Stimulated activated CD8-positive, alpha-beta memory T cell treated with anti-CD3 and anti-CD28 coated beads, Interleukin-15, amount 100 ng/mL, for 4 hours (primary cell): ENCODE measurements around the gene NDUFB5.
"Not testable (repeated sequence)": the region's sequence is repeated elsewhere in the genome, so short reads cannot be mapped to it uniquely, and the experiment has no call there.

Source experiments
- DNase-seq, 2 donors: peaks; one replicate each; pipeline ENCODE4 v3.0.0-alpha.2; 2020; ENCODE audit warnings: low read depth in 2 of 2

The NDUFB5 gene

DNA sequence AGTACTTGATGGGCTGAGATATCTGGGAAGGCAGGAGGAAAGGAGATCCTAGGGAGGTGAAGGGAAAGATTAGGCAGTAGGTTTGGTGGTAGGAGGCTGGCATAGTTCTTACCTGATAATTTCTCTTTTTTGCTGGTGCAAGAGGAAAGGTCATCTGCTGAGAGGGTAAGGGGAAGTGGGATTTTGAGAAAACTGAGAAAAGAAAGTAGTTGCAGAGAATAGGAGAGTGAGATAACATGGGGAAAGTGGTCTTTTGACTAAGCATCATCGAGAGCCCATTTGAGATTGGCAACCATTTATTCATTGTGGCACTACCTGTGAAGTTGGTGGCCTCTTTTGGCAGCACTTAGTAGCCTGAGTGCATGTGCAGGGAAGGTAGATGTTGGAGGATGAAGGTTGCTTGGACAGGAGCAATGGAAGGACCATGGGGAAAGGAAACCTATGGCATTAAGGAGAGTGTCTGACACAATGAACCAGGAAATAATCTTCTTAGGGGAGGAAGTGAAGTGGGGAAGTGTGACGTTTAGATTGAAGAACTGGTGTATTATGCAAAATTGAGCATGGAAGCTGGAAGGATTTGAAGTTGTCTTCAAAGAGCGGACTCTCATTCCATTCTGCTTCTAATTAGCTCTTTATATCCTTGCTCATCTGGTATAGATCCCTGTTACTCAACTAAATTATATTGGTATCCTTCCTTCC is 26.3 kb downstream of the NDUFB5 start:
- DNase-seq: no peak

GRCh38 chr3:179640469-179640868 is 35.9 kb downstream of the NDUFB5 start:
- no peak for DNase-seq

DNA sequence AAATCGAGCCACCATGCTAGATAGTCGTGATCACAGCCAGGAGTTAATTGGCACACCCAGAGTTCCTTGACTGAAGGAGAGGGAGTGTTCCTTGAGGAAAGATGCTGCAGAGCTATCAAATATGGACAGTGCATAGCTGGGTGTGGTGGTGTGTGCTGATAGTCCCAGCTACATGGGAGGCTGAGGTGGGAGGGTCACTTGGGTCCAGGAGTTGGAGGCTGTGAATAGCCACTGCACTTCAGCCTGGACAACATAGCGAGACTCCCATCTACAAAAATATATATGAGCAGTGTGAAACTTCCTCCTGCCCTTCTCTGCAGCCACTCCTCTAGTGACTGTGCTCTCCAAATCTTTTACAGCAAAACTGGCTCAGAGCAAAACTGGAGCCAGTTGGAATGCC is 38.3 kb downstream of the NDUFB5 start:
- DNase-seq: no peak

GRCh38 chr3:179643837-179644236 is 39.2 kb downstream of the NDUFB5 start:
- not testable (repeated sequence) for DNase-seq

GRCh38 chr3:179646177-179646576 is 41.6 kb downstream of the NDUFB5 start:
- no peak for DNase-seq

DNA sequence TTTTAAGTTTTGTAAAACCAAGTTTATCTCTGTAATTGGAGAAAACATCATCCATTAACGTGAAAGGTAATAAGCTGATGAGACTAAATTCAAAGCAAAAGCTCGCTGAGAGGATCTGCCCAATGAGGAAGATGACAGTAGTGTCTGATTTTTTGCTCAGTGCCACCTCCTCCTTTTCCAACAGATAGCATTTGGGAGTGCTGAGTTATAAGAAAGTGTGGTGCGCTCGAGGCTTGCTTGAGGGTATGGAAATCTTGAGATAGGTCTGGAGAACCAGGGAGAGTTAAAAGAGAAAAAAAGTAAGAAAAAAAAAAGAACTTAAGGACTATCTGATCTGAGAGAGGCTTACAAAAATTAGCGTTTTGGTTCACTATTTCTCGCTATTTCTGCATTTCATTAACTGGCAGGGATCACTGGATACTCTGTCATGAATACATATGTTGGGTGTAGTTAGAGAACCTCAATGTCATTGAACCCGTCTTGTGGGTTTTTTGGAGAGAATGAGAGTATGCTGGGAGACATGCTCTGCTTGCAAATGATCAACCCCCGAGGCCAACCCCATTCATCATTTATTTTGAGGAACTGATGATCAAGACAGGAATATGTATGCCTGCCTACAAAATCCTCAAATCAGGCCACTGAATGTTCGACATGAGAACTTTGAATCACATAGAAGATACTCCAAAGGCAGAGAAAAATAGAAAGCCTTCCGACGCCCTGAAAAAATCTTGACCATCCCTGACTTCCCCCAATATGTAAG is 47.3 kb downstream of the NDUFB5 start:
- no peak for DNase-seq

DNA sequence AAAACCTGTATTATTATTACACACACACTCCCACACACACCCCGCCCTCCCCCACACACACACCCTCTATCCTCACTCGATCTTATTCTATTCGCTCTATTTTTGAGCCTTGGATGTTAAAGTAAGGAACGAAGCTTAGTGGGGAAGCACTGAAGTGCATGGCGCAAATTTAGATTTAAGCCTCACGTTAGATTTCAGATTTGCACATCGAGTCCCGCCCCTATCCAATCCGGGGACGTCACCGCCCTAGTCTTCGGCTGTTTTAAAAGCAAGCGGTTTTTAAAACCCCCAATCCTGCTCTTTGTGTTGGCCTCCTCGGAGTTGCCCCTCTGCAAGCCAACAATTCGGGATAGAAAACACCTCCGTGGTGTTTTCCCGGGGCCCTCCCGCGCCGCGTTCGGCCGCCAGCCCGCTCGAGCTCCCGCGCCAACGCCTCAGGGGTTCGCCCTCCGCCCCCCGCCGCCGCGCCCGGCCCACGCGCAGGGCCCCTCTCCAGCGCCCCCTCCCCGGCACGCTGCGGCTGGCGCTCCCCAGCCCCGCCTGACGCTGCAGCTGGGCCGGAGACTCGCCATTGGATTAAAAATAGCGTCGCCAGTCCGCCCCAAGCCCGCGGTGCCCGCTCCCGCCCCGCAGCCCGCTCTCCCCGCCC is 48.0 kb downstream of the NDUFB5 start, which contains the start of gene USP13:
Gene USP13, plus strand, starts transcription at position 594 of the 649 bp plus-strand sequence. CDS start 186 bp downstream, outside the sequence.
- DNase-seq: peak; percentile 27 to 41

DNA sequence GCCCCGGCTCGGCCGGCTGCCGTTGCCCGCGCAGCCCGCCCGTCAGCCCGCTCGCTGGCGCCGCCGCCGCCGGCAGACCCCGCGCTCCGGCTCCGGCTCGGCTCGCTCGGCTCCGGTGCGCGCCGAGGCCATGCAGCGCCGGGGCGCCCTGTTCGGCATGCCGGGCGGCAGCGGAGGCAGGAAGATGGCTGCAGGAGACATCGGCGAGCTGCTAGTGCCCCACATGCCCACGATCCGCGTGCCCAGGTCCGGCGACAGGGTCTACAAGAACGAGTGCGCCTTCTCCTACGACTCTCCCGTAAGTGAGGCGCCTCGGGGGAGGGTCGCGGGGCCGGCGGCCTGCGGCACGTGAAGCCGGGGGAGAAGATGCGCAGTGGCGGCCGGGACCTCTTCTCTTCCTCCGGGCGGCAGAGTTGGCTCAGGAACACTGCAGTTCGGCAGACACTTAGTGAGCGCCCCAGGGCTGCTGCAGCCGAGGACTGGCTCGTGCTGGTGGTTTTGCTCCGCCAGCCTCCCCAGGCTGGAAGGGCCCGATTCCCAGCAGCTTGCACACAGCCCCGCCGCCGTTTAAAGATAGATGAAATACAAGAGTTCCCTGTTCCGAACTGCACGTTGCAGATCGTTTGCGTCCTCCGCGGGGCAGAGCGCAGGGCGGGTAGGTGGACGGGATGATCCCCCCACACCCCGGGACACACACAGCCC is 48.7 kb downstream of the NDUFB5 start:
- DNase-seq: peak; percentile 30 to 41

DNA sequence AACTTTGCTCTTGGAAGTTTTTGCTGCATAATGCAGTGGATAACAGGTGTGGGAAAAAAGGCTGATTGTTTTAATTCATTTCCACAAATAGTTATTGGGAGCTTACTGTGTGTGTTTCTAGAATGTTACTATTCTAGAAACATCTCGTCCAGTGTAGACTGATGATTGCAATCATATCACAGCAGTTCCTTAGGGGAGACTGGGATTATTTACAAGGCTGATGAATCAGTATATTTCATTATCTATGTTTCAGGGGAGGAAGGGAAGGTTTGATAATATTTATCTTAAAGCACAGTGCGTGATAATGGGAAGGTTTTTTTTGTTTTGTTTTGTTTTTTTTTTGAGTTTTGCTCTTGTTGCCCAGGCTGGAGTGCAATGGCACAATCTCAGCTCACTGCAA is 50.6 kb downstream of the NDUFB5 start:
- no peak for DNase-seq

DNA sequence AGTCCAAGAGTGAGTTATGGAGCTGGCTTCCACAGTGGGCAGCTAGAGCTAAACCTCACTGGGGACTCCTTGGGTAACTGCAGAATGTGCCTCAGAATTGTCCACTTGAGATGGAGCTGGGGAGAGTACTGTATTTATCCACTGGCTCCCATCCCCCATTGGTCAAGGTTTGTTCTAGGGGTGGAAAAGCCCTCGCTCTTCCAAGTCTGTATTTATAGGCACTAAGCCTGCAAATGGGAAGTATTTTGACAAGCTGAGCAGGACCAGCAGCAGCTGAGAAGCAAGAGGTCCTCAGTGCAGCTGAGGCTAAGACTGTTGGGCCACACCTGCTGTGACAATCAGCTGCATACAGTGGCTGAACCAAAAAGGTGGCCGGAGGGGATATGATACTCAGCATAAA is 54.0 kb downstream of the NDUFB5 start:
- no peak for DNase-seq

DNA sequence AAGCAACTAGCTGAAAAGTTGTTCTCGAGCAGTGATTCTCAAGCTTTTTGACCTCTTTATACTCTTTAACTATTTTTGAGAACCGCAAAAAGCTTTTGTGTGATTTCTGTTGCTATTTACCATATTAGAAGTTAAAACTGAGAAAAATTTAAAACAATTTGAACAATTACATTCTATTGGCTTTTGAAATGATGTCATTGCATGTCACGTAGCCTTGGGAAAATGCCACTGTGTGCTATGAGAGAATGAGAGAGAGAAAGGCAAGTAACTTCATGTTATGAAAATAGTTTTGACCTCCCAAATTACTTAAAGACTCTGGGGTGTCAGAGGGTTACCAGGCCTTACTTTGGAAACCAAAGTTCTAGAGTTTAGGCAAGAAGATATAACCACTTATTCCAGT is 56.3 kb downstream of the NDUFB5 start:
- no peak for DNase-seq

DNA sequence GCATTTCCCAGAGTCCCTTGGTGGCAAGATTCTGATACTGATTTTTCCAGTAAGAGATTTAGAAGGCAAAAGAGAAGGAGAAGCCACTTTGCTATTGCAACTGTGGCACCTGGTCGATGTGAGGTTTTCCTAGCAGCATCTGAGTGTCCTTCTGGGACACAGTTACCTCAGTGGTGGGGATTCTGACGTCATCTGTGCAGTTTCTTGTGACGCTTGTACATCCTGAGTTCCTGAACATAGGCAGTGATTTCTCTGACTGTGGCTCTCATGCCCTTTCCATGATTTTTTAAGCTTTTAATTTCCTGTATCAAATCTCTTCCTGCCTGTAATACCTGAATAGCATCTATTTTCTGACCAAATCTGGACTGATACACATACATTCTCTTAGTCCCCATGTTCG is 57.2 kb downstream of the NDUFB5 start:
- no peak for DNase-seq

GRCh38 chr3:179663093-179663492 is 58.5 kb downstream of the NDUFB5 start:
- DNase-seq: no peak

- DNase-seq: no peak
Measured at GRCh38 chr3:179666030-179666429, 61.4 kb downstream of the NDUFB5 start.

GRCh38 chr3:179666436-179667035 is 61.9 kb downstream of the NDUFB5 start:
- no peak for DNase-seq

DNA sequence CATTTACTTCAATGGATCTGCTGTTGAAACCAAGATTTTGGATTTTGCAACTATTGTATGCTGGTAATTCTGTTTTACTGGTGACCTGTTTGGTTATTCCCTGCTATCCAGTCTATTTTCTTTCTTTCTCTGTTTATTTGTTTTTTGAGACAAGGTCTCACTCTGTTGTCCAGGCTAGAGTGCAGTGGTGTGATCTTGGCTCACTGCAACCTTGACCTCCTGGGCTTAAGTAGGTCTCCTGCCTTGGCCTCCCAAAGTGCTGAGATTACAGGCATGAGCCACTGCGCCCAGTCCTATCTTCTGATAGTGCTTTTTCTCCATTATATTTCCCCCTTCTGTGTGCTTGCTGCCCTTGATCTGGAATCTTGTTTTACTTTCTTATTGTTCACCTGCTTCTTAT is 63.8 kb downstream of the NDUFB5 start:
- no peak for DNase-seq

DNA sequence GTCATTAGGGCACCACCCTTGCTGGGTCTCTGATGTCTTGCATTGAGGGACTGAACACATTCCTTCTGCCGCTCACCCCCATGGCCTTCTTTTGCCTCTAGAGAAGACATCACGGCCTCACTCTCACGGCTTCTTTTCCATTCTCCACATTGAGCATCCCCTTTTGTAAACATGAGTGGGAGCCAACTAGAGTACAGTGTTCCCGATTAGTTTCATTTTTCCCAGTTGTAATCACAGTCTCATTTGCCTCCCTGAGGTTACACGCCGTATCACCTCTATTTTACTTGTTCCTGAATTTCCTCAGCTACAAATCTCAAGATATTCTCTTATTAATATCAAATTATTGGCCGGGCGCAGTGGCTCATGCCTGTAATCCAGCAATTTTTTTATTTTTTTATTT is 65.7 kb downstream of the NDUFB5 start:
- no peak for DNase-seq

DNA sequence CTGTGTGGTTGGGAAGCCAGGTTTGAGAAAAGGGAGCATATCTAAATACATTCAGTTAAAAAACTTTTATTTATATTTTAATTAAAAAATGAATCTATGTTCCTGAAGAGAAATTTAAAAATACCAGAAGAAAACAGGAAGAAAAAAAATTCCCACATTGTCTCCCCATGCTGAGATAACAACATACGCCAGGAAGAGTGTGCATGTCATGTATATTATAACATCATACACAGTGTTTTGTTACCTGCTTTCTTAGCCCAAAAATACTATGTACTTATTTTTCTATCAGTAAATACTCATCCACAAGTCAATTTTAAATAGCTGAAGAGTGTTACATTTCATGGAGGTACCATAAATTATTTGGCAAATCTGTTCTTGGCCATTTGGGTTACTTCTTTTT is 66.7 kb downstream of the NDUFB5 start:
- DNase-seq: no peak

GRCh38 chr3:179671747-179672242 is 67.2 kb downstream of the NDUFB5 start:
- no peak for DNase-seq

GRCh38 chr3:179672918-179673317 is 68.3 kb downstream of the NDUFB5 start:
- no peak for DNase-seq

DNA sequence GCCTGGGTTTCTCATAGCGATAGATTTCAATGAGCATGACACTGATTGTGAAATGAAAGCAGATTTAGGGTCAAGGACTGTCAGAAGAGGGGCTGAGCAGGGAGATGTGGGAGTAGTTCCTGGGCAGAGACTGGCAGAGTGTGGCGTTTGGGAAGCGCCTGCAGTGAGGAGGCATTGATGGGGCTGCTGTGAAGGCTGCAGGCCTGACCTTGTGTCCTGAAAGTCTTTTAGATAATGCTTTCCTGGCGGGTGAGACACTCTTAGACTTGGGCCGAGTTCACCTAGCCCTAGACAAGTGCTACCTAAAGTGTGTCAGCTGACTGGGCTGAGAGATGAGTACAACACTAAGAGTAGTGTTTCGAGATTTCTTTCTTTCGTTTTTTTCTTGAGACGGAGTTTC is 68.9 kb downstream of the NDUFB5 start:
- no peak for DNase-seq

GRCh38 chr3:179676081-179676480 is 71.5 kb downstream of the NDUFB5 start:
- no peak for DNase-seq
